HG02678 (cell line): ENCODE results near the gene SLC1A7.

ENCODE experiments used
- ATAC-seq: cut with Tn5 transposase; IDR thresholded peaks from one replicate; pipeline ENCODE4 v1.9.1; 2021; ENCODE audit warnings: mild to moderate bottlenecking, moderate library complexity; ENCODE audit not compliant: unreplicated experiment

SLC1A7 gene

GRCh38 chr1:53160924-53161378 lies 18.5 kb upstream of the SLC1A7 start:
- no peak for ATAC-seq

DNA sequence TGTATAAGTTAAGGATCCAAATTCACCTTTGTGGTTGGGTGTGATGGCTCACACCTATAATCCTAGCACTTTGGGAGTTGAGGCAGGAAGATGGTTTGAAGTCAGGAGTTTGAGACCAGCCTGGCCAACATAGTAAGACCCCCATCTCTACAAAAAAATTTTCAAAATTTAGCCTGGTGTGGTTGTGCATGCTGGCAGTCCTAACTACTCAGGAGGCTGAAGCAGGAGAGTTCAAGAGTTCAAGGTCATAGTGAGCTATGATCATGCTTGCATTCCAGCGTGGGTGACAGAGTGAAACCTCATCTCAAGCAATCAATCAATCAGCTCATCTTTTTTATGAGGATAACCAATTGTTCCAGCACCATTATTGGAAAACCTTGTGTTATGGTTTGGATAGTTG lies 16.5 kb upstream of the SLC1A7 start:
- no peak for ATAC-seq

- no peak for ATAC-seq
These were observed 14.3 kb upstream of the SLC1A7 start for GRCh38 chr1:53156783-53157182.

GRCh38 chr1:53155945-53156344 lies 13.5 kb upstream of the SLC1A7 start:
- ATAC-seq = no peak

GRCh38 chr1:53155534-53155933 lies 13.1 kb upstream of the SLC1A7 start:
- no peak for ATAC-seq

- ATAC-seq = no peak
These were observed 12.5 kb upstream of the SLC1A7 start for GRCh38 chr1:53154859-53155438.

DNA sequence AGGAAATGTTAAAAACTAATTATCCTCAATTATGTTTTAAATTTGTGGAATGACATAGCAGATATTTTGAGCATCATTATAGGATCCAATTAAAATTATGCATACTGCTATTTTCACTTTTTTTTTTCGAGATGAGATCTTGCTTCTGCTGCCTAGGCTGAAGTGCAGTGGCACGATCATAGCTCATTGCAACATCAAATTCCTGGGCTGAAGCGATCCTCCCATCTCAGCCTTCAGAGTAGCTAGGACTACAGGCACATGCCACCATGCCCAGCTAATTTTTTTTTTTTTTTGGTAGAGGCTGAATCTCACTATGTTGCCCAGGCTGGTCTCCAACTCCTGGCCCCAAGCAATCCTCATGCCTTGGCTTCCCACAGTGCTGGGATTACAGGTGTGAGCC lies 11.3 kb upstream of the SLC1A7 start:
- ATAC-seq = no peak

GRCh38 chr1:53148123-53148522 lies 5.7 kb upstream of the SLC1A7 start:
- ATAC-seq = no peak

DNA sequence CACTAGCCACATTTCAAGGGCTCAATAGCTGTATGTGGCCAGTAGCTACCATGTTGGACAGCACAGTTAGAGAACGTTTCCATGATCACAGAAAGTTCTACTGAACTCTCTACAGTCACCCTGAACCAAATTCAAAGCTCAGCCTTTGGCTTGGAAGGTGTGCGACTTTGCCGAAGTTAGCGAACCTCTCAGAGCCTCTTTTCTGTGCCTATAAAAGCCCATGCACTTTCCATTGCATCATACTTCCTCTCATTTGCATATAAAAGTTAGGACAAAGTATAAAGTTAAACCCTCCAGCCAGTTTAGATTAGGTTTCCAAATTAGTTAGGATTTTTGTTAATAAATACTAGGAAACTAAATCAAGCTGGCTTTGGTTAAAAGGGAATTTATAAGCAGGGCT lies 4.7 kb upstream of the SLC1A7 start:
- no peak for ATAC-seq

DNA sequence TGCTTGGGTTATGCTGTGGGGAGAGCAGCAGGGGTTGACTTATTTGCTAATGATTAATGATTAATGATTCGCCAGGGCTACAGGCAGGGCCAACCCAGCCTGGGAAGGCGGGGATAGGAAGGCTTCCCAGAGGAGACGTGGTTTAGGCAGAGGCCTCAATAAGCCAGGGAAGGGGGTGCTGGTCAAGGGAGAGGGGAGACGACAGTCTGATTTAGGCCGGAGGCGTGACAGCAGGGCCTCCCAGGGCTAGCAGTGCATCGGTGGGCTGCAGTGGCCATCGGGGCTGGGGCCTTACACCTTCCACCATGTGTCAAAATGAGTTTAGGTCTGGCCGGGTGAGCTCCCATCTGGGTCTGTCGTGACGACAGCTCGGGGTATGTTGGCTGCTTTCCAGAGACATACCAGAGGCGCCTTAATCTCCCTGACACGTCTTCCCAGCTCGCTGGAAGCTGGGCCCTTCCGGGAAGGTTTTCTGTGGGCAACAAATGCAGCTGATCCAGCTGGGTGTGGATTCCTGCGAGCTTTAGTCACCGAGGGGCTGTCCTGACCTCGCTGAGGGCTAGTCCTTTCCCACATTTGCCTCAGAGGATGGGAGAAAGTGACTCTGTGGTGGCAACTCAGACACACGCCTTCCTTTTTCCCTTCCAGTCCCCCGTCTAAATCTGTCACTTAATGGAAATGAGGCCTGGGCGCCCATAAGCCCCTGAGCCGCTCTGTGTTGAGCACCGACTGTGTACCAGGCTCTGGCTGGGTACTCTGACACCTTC lies 3.7 kb upstream of the SLC1A7 start:
- no peak for ATAC-seq

GRCh38 chr1:53145619-53145941 lies 3.1 kb upstream of the SLC1A7 start:
- ATAC-seq = no peak

GRCh38 chr1:53145051-53145600 lies 2.7 kb upstream of the SLC1A7 start:
- no peak for ATAC-seq

DNA sequence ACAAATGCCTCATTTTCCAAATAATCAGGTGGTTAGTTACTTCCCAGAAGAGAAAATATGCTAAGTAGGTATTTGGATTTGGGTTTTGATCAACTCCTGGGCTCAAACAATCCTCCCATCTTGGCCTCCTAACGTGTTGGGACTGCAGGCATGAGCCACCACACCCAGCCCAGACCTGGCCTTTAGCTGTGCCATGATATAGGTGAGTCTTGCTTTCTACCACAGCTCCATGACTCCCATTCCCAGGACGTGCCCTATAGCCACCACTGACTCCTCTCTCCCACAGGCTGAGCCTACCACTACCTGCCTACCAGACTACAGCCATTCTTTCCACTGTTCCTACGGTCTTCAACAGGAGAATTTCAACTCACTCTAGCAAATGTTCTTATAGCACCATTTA lies 1.8 kb upstream of the SLC1A7 start:
- ATAC-seq = no peak

DNA sequence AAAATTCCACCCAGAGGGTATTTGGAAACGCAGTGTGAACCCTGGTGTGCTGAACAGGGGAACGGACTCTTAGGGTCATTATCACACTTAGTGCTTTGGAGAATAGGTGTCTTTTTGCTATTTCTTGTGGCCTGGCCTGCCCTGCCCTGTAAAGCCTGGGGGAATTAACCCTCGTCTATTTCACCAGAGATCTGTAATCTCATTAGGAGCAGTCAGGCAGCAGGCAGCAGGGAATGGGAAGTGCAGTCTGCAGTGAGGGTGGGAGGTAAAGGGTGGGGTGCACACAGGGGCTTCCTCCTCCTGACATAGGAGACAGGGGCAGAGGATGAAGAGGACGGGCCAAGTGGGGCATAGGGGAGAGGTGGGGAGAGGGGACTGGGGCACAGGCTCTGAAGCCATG lies 1.1 kb upstream of the SLC1A7 start:
- ATAC-seq = no peak

DNA sequence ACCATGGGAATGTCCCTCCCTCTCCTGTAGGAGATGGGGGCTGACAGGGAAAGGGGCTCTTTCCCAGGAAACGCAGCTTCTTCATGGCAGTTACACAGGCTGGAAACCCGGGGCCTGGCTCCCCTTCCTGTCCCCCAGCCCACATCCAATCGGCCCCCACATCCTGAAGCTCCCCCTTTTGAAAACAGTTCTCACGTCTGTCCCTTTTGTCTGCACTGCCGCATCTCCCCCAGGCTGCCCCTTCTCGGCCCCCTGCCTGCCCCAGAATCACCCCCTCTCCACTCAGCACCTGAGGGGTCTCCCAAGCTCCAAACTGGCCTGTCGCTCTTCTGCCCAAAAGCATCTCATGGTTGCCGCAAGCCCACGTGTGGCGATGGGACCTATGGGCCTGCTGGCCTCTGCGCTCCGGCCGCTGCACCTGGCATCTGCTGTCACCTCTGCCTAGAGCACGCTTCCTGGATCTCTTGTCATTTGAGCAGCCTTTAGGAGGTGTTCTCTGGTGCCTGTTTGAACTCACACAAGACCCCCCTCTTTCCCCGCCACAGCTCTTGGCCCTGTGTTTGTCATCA lies 867 bp downstream of the SLC1A7 start:
- ATAC-seq = no peak

- no peak for ATAC-seq
These were observed 2.0 kb downstream of the SLC1A7 start for GRCh38 chr1:53140451-53140850.

GRCh38 chr1:53139951-53140361 lies 2.5 kb downstream of the SLC1A7 start:
- ATAC-seq = no peak

- ATAC-seq = no peak
These were observed 3.2 kb downstream of the SLC1A7 start for GRCh38 chr1:53138991-53139884.

- ATAC-seq = no peak
These were observed 4.7 kb downstream of the SLC1A7 start for GRCh38 chr1:53137729-53138128.

- ATAC-seq = no peak
These were observed 6.7 kb downstream of the SLC1A7 start for GRCh38 chr1:53135735-53136114.
